ENCODE results near the gene GSTT2B.
"Not testable (repeated sequence)": the region's sequence is repeated elsewhere in the genome, so short reads cannot be mapped to it uniquely, and the experiment has no call there.

Gene GSTT2B

GRCh38 chr22:23947391-23947790 is 13.6 kb downstream of the GSTT2B start:
- not testable (repeated sequence) for H3K4me3 ChIP-seq (replicated peaks; ENCODE audit: low read depth, low read length); DNase-seq (ENCODE audit: low read depth)

- DNase-seq (ENCODE audit: low read depth); H3K4me3 ChIP-seq (replicated peaks; ENCODE audit: low read depth, low read length): not testable (repeated sequence)
Measured at GRCh38 chr22:23940166-23940565, 20.8 kb downstream of the GSTT2B start.

- no peak for DNase-seq (ENCODE audit: low read depth)
- TF ChIP-seq CTCF (IDR thresholded peaks at IDR 0.05; ENCODE audit: low read length, missing control alignments): no peak
- H3K4me3 ChIP-seq (replicated peaks; ENCODE audit: low read depth, low read length): no peak overlapping the region
Measured at GRCh38 chr22:23939017-23939357, 22.0 kb downstream of the GSTT2B start.

- H3K4me3 ChIP-seq (replicated peaks; ENCODE audit: low read depth, low read length): no peak overlapping the region
- no peak for DNase-seq (ENCODE audit: low read depth)
- TF ChIP-seq CTCF (IDR thresholded peaks at IDR 0.05; ENCODE audit: low read length, missing control alignments): no peak
Measured at GRCh38 chr22:23938328-23939016, 22.5 kb downstream of the GSTT2B start.

GRCh38 chr22:23926561-23926960 is 34.4 kb downstream of the GSTT2B start:
- H3K4me3 ChIP-seq (replicated peaks; ENCODE audit: low read depth, low read length): no peak overlapping the region
- TF ChIP-seq CTCF (IDR thresholded peaks at IDR 0.05; ENCODE audit: low read length, missing control alignments): no peak
- no peak for DNase-seq (ENCODE audit: low read depth)

GRCh38 chr22:23925020-23925606 is 35.9 kb downstream of the GSTT2B start:
- no peak for TF ChIP-seq CTCF (IDR thresholded peaks at IDR 0.05; ENCODE audit: low read length, missing control alignments)
- no peak for DNase-seq (ENCODE audit: low read depth)
- no peak overlapping the region for H3K4me3 ChIP-seq (replicated peaks; ENCODE audit: low read depth, low read length)

- no peak overlapping the region for H3K4me3 ChIP-seq (replicated peaks; ENCODE audit: low read depth, low read length)
- no peak for DNase-seq (ENCODE audit: low read depth)
- TF ChIP-seq CTCF (IDR thresholded peaks at IDR 0.05; ENCODE audit: low read length, missing control alignments): no peak
Measured at GRCh38 chr22:23922921-23923320, 38.1 kb downstream of the GSTT2B start.

GRCh38 chr22:23921586-23922201 is 39.3 kb downstream of the GSTT2B start:
- not testable (repeated sequence) for H3K4me3 ChIP-seq (replicated peaks; ENCODE audit: low read depth, low read length)
- peak; percentile 72 for DNase-seq (ENCODE audit: low read depth)

GRCh38 chr22:23920267-23920611 is 40.8 kb downstream of the GSTT2B start:
- H3K4me3 ChIP-seq (replicated peaks; ENCODE audit: low read depth, low read length); DNase-seq (ENCODE audit: low read depth): not testable (repeated sequence)
